ENCODE results near the gene IRAK1.
"Not testable (repeated sequence)": the region's sequence is repeated elsewhere in the genome, so short reads cannot be mapped to it uniquely, and the experiment has no call there.

IRAK1 gene

DNA sequence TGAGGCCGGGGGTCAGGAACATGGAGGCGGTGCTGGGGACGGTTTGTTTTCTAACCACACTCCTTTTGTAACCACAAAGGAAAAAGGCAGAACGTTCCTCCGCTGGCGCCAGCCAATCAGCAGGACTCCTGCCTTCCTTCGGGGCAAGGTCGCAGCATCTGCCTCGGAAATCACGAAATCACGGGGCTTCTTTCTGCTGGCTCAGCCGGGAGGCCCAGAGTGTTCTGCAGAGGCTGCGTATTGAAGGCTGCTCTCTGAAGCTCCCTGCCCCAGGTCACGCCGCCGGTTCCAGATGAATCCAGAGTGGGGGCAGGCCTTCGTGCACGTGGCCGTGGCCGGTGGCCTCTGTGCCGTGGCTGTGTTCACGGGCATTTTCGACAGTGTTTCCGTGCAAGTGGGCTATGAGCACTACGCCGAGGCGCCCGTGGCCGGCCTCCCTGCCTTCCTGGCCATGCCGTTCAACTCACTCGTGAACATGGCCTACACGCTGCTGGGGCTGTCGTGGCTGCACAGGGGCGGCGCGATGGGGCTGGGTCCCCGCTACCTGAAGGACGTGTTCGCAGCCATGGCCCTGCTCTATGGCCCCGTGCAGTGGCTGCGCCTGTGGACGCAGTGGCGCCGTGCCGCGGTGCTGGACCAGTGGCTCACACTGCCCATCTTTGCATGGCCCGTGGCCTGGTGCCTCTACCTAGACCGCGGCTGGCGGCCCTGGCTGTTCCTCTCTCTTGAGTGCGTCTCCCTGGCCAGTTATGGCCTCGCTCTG lies 37.8 kb downstream of the IRAK1 start:
- no peak for TF ChIP-seq EZH2 (IDR thresholded peaks at IDR 0.05; ENCODE audit: borderline replicate concordance, low read depth, low read length, severe bottlenecking)
- TF ChIP-seq, protein P1, sequence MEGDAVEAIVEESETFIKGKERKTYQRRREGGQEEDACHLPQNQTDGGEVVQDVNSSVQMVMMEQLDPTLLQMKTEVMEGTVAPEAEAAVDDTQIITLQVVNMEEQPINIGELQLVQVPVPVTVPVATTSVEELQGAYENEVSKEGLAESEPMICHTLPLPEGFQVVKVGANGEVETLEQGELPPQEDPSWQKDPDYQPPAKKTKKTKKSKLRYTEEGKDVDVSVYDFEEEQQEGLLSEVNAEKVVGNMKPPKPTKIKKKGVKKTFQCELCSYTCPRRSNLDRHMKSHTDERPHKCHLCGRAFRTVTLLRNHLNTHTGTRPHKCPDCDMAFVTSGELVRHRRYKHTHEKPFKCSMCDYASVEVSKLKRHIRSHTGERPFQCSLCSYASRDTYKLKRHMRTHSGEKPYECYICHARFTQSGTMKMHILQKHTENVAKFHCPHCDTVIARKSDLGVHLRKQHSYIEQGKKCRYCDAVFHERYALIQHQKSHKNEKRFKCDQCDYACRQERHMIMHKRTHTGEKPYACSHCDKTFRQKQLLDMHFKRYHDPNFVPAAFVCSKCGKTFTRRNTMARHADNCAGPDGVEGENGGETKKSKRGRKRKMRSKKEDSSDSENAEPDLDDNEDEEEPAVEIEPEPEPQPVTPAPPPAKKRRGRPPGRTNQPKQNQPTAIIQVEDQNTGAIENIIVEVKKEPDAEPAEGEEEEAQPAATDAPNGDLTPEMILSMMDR (IDR thresholded peaks at IDR 0.05; ENCODE audit: borderline replicate concordance, extremely low read depth, low read length, poor library complexity, severe bottlenecking), result no peak
- peak overlapping the region; percentile 66; the same call in 1 of the 2 replicates for H2AFZ ChIP-seq (ENCODE audit: low read depth, low read length)
- H3K9ac ChIP-seq (ENCODE audit: low read depth, low read length), result peak overlapping the region; percentile 60

DNA sequence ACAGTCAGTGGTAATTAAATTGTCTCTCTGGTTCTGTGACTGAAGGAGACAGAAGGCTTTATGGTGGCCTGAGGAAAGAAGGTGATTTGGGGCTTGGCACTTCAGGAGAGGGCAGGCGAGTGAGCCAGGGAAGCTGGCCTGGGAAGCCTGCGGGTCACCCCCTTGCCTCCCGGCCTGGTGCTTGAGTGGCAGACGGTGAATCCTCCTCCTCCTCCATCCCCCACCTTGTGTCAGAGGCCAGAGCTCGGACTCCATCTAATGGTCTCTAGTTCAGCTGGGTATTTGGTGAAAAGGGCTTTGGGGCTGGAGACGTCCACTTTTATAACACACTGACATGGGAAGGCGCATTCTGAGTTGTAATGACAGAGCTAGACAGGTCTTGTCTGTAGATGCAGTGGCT lies 38.5 kb downstream of the IRAK1 start:
- H3K79me2 ChIP-seq (ENCODE audit: insufficient read depth, low read length), result peaks cover 12% of the 10 kb centered on the region
- H3K4me1 ChIP-seq (ENCODE audit: insufficient read depth, low read length), result peaks cover 31% of the 10 kb centered on the region
- TF ChIP-seq EZH2 (IDR thresholded peaks at IDR 0.05; ENCODE audit: borderline replicate concordance, low read depth, low read length, severe bottlenecking), result no peak
- TF ChIP-seq, protein P1 (IDR thresholded peaks at IDR 0.05; ENCODE audit: borderline replicate concordance, extremely low read depth, low read length, poor library complexity, severe bottlenecking), result no peak
- no peaks in the 10 kb centered on the region for H3K9me3 ChIP-seq (ENCODE audit: insufficient read depth, low read length, severe bottlenecking)
- H3K27me3 ChIP-seq (ENCODE audit: insufficient read depth, low read length, poor library complexity), result no peaks in the 10 kb centered on the region
- H3K4me2 ChIP-seq (ENCODE audit: insufficient read depth, low read length), result peak overlapping the region; percentile 63
- no peaks in the 10 kb centered on the region for H4K20me1 ChIP-seq (ENCODE audit: insufficient read depth, low read length)
- peak overlapping the region; percentile 96 for H3K27ac ChIP-seq (ENCODE audit: low read length)
- ATAC-seq (ENCODE audit: insufficient read depth, low read depth) (no peak), DNase-seq (no peak)
- H3K9ac ChIP-seq (ENCODE audit: low read depth, low read length), result peak overlapping the region; percentile 60
- peak overlapping the region in 1 of 2 experiments; percentile 32; a peak in 2 of 4 replicates for H3K4me3 ChIP-seq (ENCODE audit: low read depth in 1 of 2, low read length in 2 of 2)
- H3K36me3 ChIP-seq (ENCODE audit: insufficient read depth, low read length), result peaks cover 9% of the 10 kb centered on the region
- peak overlapping the region; percentile 66 for H2AFZ ChIP-seq (ENCODE audit: low read depth, low read length)

More for the DNA sequence above, 37.8 kb downstream of the IRAK1 start:
- H3K79me2 ChIP-seq (ENCODE audit: insufficient read depth, low read length), result peaks cover 12% of the 10 kb centered on the region
- no peaks in the 10 kb centered on the region for H4K20me1 ChIP-seq (ENCODE audit: insufficient read depth, low read length)
- peaks cover 9% of the 10 kb centered on the region for H3K36me3 ChIP-seq (ENCODE audit: insufficient read depth, low read length)
- peak overlapping the region in 1 of 2 experiments; percentile 47; a peak in 2 of 4 replicates for H3K4me3 ChIP-seq (ENCODE audit: low read depth in 1 of 2, low read length in 2 of 2)
- ATAC-seq (ENCODE audit: insufficient read depth, low read depth), result peak; percentile 75
- no peaks in the 10 kb centered on the region for H3K9me3 ChIP-seq (ENCODE audit: insufficient read depth, low read length, severe bottlenecking)
- peak overlapping the region; percentile 96 for H3K27ac ChIP-seq (ENCODE audit: low read length)
- DNase-seq, result peak; percentile 91
- H3K4me2 ChIP-seq (ENCODE audit: insufficient read depth, low read length), result peak overlapping the region; percentile 63
- H3K4me1 ChIP-seq (ENCODE audit: insufficient read depth, low read length), result peaks cover 31% of the 10 kb centered on the region
- no peaks in the 10 kb centered on the region for H3K27me3 ChIP-seq (ENCODE audit: insufficient read depth, low read length, poor library complexity)

DNA sequence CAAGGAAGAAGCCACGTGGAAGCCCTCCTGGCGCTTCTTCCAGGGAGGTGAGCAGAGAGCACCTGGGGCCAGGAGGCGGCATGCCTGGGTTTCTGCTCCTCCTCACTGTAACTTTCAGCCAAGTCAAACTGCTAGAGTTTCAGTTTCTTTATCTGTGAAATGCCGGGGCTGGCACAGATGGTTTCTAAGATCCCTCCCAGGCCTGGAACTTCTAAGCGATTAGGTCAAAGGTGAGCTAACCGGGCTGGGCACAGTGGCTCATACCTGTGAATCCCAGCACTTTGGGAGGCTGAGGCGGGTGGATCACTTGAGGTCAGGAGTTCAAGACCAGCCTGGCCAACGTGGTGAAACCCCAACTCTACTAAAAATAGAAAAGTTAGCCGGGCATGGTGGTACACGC lies 39.3 kb downstream of the IRAK1 start:
- DNase-seq; H2AFZ ChIP-seq (ENCODE audit: low read depth, low read length); H3K4me2 ChIP-seq (ENCODE audit: insufficient read depth, low read length); H3K9me3 ChIP-seq (ENCODE audit: insufficient read depth, low read length, severe bottlenecking); H4K20me1 ChIP-seq (ENCODE audit: insufficient read depth, low read length); H3K36me3 ChIP-seq (ENCODE audit: insufficient read depth, low read length); H3K4me3 ChIP-seq (ENCODE audit: low read depth in 1 of 2, low read length in 2 of 2); H3K27me3 ChIP-seq (ENCODE audit: insufficient read depth, low read length, poor library complexity): not testable (repeated sequence)
- peak overlapping the region; percentile 96 for H3K27ac ChIP-seq (ENCODE audit: low read length)
- ATAC-seq (ENCODE audit: insufficient read depth, low read depth), result peak; percentile 27; the same call in 1 of the 3 replicates
- H3K9ac ChIP-seq (ENCODE audit: low read depth, low read length), result 0 out of 2 replicates have a peak overlapping the region, but pooled peaks have one; percentile 60
- peaks cover 17% of the 10 kb centered on the region for H3K79me2 ChIP-seq (ENCODE audit: insufficient read depth, low read length)
- H3K4me1 ChIP-seq (ENCODE audit: insufficient read depth, low read length), result peaks cover 31% of the 10 kb centered on the region

DNA sequence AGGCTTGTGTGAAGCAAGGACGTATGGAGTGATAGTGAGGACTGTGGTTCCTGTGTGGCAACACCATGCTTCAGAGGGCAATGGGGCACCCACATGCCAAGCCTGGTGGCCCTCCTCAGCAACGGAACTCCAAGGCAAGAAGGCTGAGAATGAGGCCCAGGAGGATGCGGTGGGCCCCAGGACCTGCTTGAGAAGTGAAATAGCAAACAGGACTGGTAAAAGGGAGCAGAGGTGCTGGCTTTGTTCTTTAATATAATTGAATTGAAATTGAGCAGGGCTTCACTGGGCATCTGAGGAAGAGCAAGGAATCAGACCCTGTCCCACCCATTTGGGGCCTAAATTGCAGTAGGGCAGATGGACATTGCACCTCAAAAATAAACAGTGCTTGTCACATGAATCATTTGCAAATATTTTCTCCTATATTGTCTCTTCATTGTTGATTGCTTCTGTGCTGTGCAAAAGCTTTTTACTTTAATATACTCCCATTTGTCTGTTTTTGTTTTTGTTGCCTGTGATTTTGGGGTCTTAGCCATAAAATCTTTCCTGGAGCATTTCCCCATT lies 44.9 kb downstream of the IRAK1 start:
- no peak for TF ChIP-seq EZH2 (IDR thresholded peaks at IDR 0.05; ENCODE audit: borderline replicate concordance, low read depth, low read length, severe bottlenecking)
- TF ChIP-seq, protein P1 (IDR thresholded peaks at IDR 0.05; ENCODE audit: borderline replicate concordance, extremely low read depth, low read length, poor library complexity, severe bottlenecking), result no peak
- DNase-seq, result no peak
- Histone ChIP-seq H3K4me1 (ENCODE audit: insufficient read depth, low read length) (peaks cover 19% of the 10 kb centered on the region), H3K79me2 (ENCODE audit: insufficient read depth, low read length) (peaks cover 42% of the 10 kb centered on the region), H3K4me2 (ENCODE audit: insufficient read depth, low read length) (peak overlapping the region; percentile 73), H3K9me3 (ENCODE audit: insufficient read depth, low read length, severe bottlenecking) (no peaks in the 10 kb centered on the region), H3K9ac (ENCODE audit: low read depth, low read length) (peak overlapping the region; percentile 99; the same call in 1 of the 2 replicates), H3K27me3 (ENCODE audit: insufficient read depth, low read length, poor library complexity) (no peaks in the 10 kb centered on the region), H3K27ac (ENCODE audit: low read length) (peak overlapping the region; percentile 100), H4K20me1 (ENCODE audit: insufficient read depth, low read length) (0 out of 2 replicates have a peak, but pooled peaks cover under 1% of the 10 kb centered on the region), H2AFZ (ENCODE audit: low read depth, low read length) (no peak overlapping the region), H3K36me3 (ENCODE audit: insufficient read depth, low read length) (peaks cover 2% of the 10 kb centered on the region; the same call in 1 of the 2 replicates), H3K4me3 (ENCODE audit: low read depth in 1 of 2, low read length in 2 of 2) (0 out of 4 replicates have a peak overlapping the region, but pooled peaks of 1 of the 2 experiments have one; percentile 90)
- ATAC-seq (ENCODE audit: insufficient read depth, low read depth), result no peak

Data from DND-41 (cell line).